ENCODE data around the gene SP140L.

SP140L gene

GRCh38 chr2:230323385-230324106 lies 3.4 kb upstream of the SP140L start:
- Histone ChIP-seq H3K4me3 (ENCODE audit: insufficient read depth, low read depth, low read length) (no peak overlapping the region), H3K36me3 (ENCODE audit: control insufficient read depth, insufficient read depth, low read length) (no peaks in the 10 kb centered on the region), H3K27me3 (ENCODE audit: control insufficient read depth, insufficient read depth, low read length, poor library complexity, severe bottlenecking) (no peaks in the 10 kb centered on the region), H3K27ac (ENCODE audit: insufficient read depth, low read depth, low read length, poor library complexity, severe bottlenecking) (no peak overlapping the region), H3K9me3 (ENCODE audit: control insufficient read depth, low read length) (no peaks in the 10 kb centered on the region), H3K4me1 (ENCODE audit: control insufficient read depth, insufficient read depth, low read length) (no peaks in the 10 kb centered on the region)
- WGBS, 2 experiments = 87 to 90% methylated on average over 18 of the region's 18 CpGs

GRCh38 chr2:230324503-230324902 lies 2.5 kb upstream of the SP140L start:
- Histone ChIP-seq H3K4me1 (ENCODE audit: control insufficient read depth, insufficient read depth, low read length) (no peaks in the 10 kb centered on the region), H3K9me3 (ENCODE audit: control insufficient read depth, low read length) (no peaks in the 10 kb centered on the region), H3K4me3 (ENCODE audit: insufficient read depth, low read depth, low read length) (no peak overlapping the region), H3K27me3 (ENCODE audit: control insufficient read depth, insufficient read depth, low read length, poor library complexity, severe bottlenecking) (no peaks in the 10 kb centered on the region), H3K27ac (ENCODE audit: insufficient read depth, low read depth, low read length, poor library complexity, severe bottlenecking) (no peak overlapping the region), H3K36me3 (ENCODE audit: control insufficient read depth, insufficient read depth, low read length) (no peaks in the 10 kb centered on the region)
- 88 to 93% methylated on average over 5 of the region's 5 CpGs for WGBS, 2 experiments

- no peak overlapping the region for H3K27ac ChIP-seq (ENCODE audit: insufficient read depth, low read depth, low read length, poor library complexity, severe bottlenecking)
- H3K4me1 ChIP-seq (ENCODE audit: control insufficient read depth, insufficient read depth, low read length) = no peaks in the 10 kb centered on the region
- H3K36me3 ChIP-seq (ENCODE audit: control insufficient read depth, insufficient read depth, low read length) = no peaks in the 10 kb centered on the region
- H3K27me3 ChIP-seq (ENCODE audit: control insufficient read depth, insufficient read depth, low read length, poor library complexity, severe bottlenecking) = no peaks in the 10 kb centered on the region
- WGBS, 2 experiments = 96% methylated on average over 7 of the region's 9 CpGs
- H3K9me3 ChIP-seq (ENCODE audit: control insufficient read depth, low read length) = no peaks in the 10 kb centered on the region
- no peak overlapping the region for H3K4me3 ChIP-seq (ENCODE audit: insufficient read depth, low read depth, low read length)
Observed at GRCh38 chr2:230325316-230326243, 1.4 kb upstream of the SP140L start.

GRCh38 chr2:230327418-230328154 lies 593 bp downstream of the SP140L start:
- Histone ChIP-seq H3K4me1 (ENCODE audit: control insufficient read depth, insufficient read depth, low read length) (no peaks in the 10 kb centered on the region), H3K9me3 (ENCODE audit: control insufficient read depth, low read length) (no peaks in the 10 kb centered on the region), H3K4me3 (ENCODE audit: insufficient read depth, low read depth, low read length) (no peak overlapping the region), H3K27ac (ENCODE audit: insufficient read depth, low read depth, low read length, poor library complexity, severe bottlenecking) (no peak overlapping the region), H3K36me3 (ENCODE audit: control insufficient read depth, insufficient read depth, low read length) (no peaks in the 10 kb centered on the region), H3K27me3 (ENCODE audit: control insufficient read depth, insufficient read depth, low read length, poor library complexity, severe bottlenecking) (no peaks in the 10 kb centered on the region)
- 96 to 97% methylated on average over 5 of the region's 5 CpGs for WGBS, 2 experiments

- Histone ChIP-seq H3K36me3 (ENCODE audit: control insufficient read depth, insufficient read depth, low read length) (no peaks in the 10 kb centered on the region), H3K9me3 (ENCODE audit: control insufficient read depth, low read length) (no peaks in the 10 kb centered on the region), H3K4me3 (ENCODE audit: insufficient read depth, low read depth, low read length) (no peak overlapping the region), H3K27me3 (ENCODE audit: control insufficient read depth, insufficient read depth, low read length, poor library complexity, severe bottlenecking) (no peaks in the 10 kb centered on the region), H3K27ac (ENCODE audit: insufficient read depth, low read depth, low read length, poor library complexity, severe bottlenecking) (no peak overlapping the region), H3K4me1 (ENCODE audit: control insufficient read depth, insufficient read depth, low read length) (no peaks in the 10 kb centered on the region)
- 93 to 95% methylated on average over 6 to 8 of the region's 8 CpGs for WGBS, 2 experiments
Observed at GRCh38 chr2:230328155-230328458, 1.1 kb downstream of the SP140L start.

GRCh38 chr2:230329946-230330605 lies 3.1 kb downstream of the SP140L start:
- no peak overlapping the region for H3K27ac ChIP-seq (ENCODE audit: insufficient read depth, low read depth, low read length, poor library complexity, severe bottlenecking)
- no peaks in the 10 kb centered on the region for H3K9me3 ChIP-seq (ENCODE audit: control insufficient read depth, low read length)
- H3K4me1 ChIP-seq (ENCODE audit: control insufficient read depth, insufficient read depth, low read length) = no peaks in the 10 kb centered on the region
- H3K36me3 ChIP-seq (ENCODE audit: control insufficient read depth, insufficient read depth, low read length) = no peaks in the 10 kb centered on the region
- 92 to 95% methylated on average over 5 to 6 of the region's 7 CpGs for WGBS, 2 experiments
- H3K27me3 ChIP-seq (ENCODE audit: control insufficient read depth, insufficient read depth, low read length, poor library complexity, severe bottlenecking) = no peaks in the 10 kb centered on the region
- H3K4me3 ChIP-seq (ENCODE audit: insufficient read depth, low read depth, low read length) = no peak overlapping the region

GRCh38 chr2:230330725-230331124 lies 3.7 kb downstream of the SP140L start:
- no peaks in the 10 kb centered on the region for H3K9me3 ChIP-seq (ENCODE audit: control insufficient read depth, low read length)
- H3K4me3 ChIP-seq (ENCODE audit: insufficient read depth, low read depth, low read length) = no peak overlapping the region
- WGBS, 2 experiments = 90 to 95% methylated on average over 6 to 7 of the region's 7 CpGs
- H3K27me3 ChIP-seq (ENCODE audit: control insufficient read depth, insufficient read depth, low read length, poor library complexity, severe bottlenecking) = no peaks in the 10 kb centered on the region
- H3K27ac ChIP-seq (ENCODE audit: insufficient read depth, low read depth, low read length, poor library complexity, severe bottlenecking) = no peak overlapping the region
- H3K36me3 ChIP-seq (ENCODE audit: control insufficient read depth, insufficient read depth, low read length) = no peaks in the 10 kb centered on the region
- H3K4me1 ChIP-seq (ENCODE audit: control insufficient read depth, insufficient read depth, low read length) = no peaks in the 10 kb centered on the region

GRCh38 chr2:230335461-230335863 lies 8.5 kb downstream of the SP140L start:
- H3K4me1 ChIP-seq (ENCODE audit: control insufficient read depth, insufficient read depth, low read length) = no peaks in the 10 kb centered on the region
- H3K27me3 ChIP-seq (ENCODE audit: control insufficient read depth, insufficient read depth, low read length, poor library complexity, severe bottlenecking) = no peaks in the 10 kb centered on the region
- no peak overlapping the region for H3K4me3 ChIP-seq (ENCODE audit: insufficient read depth, low read depth, low read length)
- WGBS, 2 experiments = 81 to 87% methylated on average over 3 of the region's 3 CpGs
- H3K9me3 ChIP-seq (ENCODE audit: control insufficient read depth, low read length) = no peaks in the 10 kb centered on the region
- no peak overlapping the region for H3K27ac ChIP-seq (ENCODE audit: insufficient read depth, low read depth, low read length, poor library complexity, severe bottlenecking)
- no peaks in the 10 kb centered on the region for H3K36me3 ChIP-seq (ENCODE audit: control insufficient read depth, insufficient read depth, low read length)

- WGBS, 2 experiments = 85 to 90% methylated on average over 3 of the region's 3 CpGs
- Histone ChIP-seq H3K27me3 (ENCODE audit: control insufficient read depth, insufficient read depth, low read length, poor library complexity, severe bottlenecking) (no peaks in the 10 kb centered on the region), H3K4me3 (ENCODE audit: insufficient read depth, low read depth, low read length) (no peak overlapping the region), H3K36me3 (ENCODE audit: control insufficient read depth, insufficient read depth, low read length) (no peaks in the 10 kb centered on the region), H3K4me1 (ENCODE audit: control insufficient read depth, insufficient read depth, low read length) (no peaks in the 10 kb centered on the region), H3K9me3 (ENCODE audit: control insufficient read depth, low read length) (no peaks in the 10 kb centered on the region), H3K27ac (ENCODE audit: insufficient read depth, low read depth, low read length, poor library complexity, severe bottlenecking) (no peak overlapping the region)
Observed at GRCh38 chr2:230335864-230336506, 9.0 kb downstream of the SP140L start.
